Measurements from ENCODE around the gene SPRN.
"Not testable (repeated sequence)": the region's sequence is repeated elsewhere in the genome, so short reads cannot be mapped to it uniquely, and the experiment has no call there.

SPRN gene

DNA sequence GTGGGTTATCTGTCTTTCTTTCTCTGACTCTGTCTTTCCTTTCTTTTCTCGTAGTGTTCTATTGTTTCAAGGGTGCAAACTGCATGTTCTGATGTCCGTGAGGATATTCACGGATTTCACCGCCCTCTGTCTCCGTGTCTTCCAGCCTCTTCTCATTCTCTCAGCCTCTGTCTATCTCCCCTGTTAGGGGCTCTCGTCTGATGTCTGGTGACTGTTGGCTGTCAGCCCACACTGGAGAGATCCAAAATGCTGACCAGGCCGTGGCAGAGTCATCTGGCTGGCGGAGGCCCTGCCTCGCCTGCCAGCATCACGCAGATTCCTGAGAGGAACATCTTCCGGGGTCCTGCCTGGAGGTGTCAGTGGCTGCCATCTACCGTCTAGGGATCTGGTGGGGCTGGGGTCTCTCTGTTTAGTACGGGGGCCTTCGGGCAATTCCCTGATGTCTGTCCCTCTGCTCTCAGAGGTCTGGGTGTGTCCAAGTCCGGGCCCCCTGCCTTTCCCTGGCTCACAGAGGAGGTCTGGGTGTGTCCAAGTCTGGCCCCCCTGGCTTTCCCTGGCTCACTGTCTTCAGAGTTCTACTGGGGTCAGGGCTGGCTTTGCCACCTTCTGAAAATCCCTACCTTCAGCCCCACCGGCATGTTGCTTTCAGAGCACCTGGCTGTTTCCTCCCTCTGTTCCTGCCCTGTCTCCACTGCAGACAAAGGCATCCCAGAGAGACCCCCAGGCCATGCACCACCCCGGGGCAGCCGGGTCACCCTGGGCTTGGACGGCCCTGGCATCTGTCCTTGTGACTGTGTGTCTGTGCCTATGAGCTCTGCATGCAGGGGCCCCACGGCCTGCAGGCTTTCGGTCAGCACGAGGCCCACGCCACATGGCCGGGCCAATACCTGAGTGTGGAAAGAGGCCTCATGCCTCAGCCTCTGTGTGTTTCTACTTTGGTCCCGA is 15.4 kb upstream of the SPRN start:
- no peak for DNase-seq

- DNase-seq = peak; percentile 40
Observed at GRCh38 chr10:133438711-133439273, 14.4 kb upstream of the SPRN start.

- not testable (repeated sequence) for DNase-seq
Observed at GRCh38 chr10:133432789-133433188, 8.4 kb upstream of the SPRN start.

DNA sequence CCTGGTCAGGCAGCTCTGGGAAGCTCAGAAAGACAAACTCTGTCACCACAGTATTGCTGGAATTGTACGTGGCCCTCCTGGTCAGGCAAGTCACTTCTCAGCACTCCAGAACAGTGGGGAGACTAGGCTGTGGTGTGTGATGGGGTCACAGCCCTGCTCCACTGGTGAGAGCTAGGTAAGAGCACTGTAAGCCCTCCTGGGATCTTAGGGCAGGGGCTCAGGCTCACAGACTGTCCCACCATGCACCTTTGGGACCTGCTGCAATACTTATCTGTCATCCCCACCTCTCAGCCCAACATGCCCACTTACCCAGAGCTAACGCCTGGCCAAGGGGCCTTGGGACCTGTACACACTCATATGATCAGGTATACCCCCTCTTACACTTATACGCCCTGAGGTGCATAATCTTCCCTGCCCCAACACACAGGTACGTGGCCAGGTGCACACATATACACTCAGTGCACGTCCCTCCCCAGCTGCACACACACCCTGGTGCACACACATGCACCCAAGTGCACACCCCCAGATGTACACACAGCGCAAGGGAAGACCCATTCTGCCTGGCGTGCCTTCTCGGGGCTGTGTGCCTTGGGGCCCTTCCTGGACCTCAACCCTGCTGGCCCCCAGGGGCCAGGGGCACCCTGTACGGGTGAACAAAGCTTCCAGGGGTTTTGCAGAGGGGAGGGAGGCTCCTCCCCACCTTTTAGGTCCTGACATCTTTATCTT is 7.6 kb upstream of the SPRN start:
- DNase-seq = not testable (repeated sequence)

DNA sequence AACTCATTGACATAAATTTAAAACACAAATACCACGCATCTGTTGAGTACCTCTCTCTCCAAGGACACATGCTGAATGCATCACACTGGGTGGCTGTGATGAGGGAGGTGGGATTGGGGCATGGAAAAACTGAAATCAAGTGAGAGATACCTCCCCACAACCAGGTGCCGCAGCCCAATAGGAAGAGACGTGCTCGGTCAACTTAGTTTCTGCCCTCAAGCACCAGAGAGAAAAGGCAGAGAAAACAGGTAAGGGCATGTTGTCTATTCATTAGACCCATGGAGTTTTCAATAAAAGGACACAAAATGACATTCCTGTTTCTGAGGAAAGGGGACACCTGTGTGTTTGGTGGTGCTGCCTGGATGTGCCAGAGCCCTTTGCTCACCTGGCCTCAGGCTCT is 5.1 kb upstream of the SPRN start:
- not testable (repeated sequence) for DNase-seq

- DNase-seq = not testable (repeated sequence)
Observed at GRCh38 chr10:133424102-133424501, 323 bp downstream of the SPRN start.

DNA sequence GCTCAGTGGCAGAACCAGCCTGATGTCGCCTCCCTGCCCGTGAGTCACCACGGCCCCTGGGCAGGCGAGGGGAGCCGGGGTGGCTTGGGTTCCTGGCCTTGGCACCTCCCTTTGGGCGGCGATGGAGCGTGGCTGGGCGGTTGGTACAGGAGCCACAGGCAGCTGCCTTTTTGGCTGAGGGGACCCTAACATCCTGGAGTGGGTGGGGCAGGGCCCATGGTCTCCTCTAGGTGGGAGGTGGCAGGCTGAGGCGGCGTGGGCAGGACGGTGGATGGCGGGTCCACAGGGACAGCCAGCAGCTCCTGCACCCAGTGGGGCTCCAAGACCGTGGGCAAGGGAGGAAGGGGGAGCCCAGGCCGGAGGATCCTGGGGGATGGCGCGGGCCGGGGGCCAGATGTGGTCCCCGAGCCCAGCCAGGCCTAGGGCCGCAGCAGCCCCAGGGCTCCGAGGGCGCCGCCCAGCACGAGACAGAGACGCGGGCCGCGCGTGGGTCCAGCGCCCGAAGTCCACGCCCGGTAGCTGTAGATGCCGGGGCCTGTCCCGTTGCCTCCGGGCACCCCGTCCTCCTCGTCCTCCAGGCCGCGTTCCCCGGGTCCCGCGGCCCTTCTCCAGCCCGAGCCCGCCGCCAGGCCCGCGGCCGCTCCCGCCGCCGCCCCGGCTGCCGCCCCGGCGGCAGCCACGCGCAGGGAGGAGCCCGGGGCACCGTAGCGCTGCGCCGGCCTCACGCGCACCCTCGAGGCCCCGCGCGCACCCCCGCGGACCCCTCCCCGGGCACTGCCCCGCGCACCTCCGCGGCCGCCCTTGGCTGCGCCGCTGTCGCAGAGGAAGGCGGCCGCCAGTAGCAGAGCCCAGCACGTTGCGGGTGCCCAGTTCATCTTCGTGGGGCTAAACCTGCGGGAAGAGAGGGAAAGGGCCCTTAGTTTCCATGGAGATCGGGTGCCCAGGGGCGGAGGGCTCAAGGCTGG is 1.3 kb downstream of the SPRN start:
- DNase-seq = no peak

DNA sequence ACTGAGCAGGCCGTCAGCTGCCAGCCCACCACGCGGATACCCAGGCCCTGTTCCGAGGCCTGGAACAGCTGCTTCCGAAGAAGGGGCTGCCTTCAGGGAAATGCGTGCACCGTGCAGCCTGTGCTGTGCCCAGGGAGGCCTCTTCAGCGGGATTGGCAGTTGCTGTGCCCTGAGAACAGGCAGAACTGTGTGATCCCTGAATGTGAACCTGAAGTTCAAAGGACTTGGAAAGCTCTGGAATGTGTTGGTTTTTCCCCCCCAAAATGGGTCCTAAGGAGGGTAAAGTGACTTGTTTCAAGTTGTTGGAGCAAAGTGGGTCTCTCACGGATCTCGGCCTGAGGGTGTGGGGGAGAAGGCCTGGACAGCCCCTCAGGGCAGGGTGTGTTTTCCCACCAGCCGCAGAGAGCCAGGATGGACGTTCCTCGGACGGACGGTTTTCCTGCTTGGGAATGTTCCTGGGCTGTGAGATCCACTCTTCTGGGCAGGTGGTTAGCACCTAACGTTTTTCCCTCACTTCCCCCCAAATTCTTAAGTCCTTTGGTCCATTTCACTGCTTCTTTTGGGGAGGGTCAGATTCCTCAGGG is 2.1 kb downstream of the SPRN start:
- DNase-seq = no peak

DNA sequence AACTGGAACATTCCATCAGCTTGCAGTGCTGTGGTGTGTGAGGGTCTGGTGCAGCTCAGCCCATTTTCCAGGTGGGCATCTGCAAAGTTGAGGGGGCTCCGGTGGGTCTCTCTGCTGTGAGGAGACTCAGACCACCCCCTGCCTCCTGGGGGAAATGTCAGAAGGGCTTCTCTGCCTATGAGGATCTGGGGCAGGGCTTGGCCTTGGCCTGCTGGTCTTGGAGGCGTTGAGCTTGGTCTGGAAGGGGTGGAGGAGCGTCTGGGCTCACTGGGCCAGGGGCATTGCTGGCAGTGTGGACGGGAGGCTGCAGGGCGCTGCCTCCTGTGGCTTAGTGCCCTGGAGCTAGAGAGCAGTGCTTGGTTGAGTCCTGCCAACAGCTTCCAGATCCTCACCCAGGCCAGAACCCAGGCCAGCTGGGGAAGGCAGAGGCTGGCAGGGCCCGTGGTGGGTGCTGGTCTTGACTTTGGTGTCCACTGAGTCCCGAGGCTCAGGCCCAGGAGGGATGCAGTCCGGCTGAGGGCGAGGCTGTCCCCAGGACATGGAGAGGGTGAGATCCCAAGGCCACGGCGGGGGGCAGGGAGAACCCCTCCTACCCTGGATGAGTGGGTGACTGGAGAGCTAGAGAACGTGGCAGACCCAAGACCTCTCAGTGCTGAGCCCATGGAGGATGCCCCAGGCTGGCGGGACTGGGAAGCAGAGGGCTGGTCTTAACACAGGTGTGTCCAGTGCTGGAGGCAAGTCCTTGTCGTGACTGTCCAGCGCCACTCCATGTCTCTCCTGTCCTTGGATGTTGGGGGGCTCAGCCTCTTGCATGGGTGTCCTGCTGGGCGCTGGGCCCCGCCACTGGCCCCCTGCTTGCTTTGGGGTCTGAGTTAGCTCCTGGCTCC is 2.8 kb downstream of the SPRN start:
- no peak for DNase-seq

DNA sequence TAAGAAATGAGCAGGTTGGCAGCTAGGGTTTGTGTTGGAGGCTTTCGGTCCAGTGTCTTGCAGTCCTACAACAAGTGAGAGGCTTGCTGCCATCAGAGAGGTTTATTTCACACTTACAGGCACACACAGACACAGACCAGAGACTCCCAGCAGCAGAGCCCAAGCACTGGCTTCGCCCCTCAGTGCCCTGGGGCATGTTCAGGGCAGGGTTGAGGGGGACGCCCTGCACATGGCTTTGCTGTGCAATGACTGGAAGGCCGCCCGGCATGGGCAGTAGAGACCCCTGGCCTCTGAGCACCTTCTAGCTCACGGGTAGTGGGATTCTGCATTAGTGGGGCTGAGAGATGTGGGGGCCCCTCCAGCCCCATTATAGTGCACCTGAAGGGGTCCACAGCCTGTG is 3.8 kb downstream of the SPRN start:
- DNase-seq = no peak

- no peak for DNase-seq
Observed at GRCh38 chr10:133420028-133420427, 4.4 kb downstream of the SPRN start.

DNA sequence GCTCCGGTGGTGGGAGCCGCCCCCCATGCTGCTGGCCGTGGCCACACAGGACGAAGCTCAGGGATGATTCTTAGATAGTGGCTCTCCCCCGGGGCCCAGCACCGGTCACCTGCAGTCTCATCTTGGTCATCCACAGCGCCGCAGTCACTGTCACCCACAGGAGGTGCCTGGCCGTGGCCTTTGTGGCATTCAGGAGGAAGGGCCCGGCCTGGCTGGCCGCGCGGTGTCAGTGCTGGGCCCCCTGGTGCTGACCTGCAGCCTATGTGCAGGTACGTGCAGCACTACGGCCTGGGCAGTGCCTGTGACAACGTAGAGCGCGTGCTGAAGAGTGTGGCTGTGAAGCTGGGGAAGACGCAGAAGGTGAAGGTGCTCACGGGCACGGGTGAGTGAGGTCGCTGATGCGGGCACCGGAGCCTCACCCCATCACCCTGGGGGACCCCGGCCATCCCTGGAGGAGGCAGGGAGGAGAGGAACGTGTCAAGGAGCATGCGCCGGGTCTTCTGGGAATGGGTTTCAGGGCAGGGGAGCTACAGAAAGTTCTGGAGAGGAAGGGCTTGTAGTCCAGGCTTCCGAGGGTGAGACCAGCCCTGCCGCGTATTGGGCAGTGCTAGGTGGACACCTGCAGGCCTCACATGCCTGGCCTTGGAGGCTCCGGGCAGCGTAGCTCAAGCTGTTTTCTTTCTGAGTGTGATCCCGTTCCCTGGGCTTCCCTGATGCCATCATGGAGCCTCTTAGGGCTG is 5.0 kb downstream of the SPRN start:
- DNase-seq = no peak

GRCh38 chr10:133418289-133418993 is 6.0 kb downstream of the SPRN start:
- no peak for DNase-seq

DNA sequence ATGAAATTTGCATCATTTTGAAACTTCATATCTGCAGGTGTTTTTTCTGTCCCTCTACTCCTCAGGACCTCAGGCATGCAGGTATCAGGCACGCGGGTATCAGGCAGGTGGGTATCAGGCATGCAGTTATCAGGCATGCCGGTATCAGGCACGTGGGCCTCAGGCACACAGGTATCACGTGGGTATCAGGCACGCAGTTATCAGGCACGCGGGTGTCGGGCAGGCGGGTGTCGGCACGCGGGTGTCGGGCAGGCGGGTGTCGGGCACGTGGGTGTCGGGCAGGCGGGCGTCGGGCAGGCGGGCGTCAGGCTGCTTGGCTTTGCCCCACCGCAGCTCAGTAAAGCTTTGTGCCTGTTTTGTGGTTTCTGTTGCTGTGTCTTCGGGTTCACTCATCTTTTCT is 8.7 kb downstream of the SPRN start:
- no peak for DNase-seq

DNA sequence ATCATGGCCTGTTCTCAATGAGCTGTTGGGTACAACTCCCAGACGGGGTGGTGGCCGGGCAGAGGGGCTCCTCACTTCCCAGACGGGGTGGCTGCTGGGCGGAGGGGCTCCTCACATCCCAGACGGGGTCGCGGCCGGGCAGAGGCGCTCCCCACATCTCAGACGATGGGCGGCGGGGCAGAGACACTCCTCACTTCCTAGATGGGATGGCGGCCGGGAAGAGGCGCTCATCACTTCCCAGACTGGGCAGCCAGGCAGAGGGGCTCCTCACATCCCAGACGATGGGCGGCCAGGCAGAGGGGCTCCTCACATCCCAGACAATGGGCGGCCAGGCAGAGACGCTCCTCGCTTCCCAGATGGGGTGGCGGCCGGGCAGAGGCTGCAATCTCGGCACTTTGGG is 10.0 kb downstream of the SPRN start:
- not testable (repeated sequence) for DNase-seq

GRCh38 chr10:133412381-133412711 is 12.1 kb downstream of the SPRN start:
- DNase-seq = no peak

GRCh38 chr10:133411523-133412380 is 12.7 kb downstream of the SPRN start:
- no peak for DNase-seq

GRCh38 chr10:133405844-133406527 is 18.4 kb downstream of the SPRN start:
- DNase-seq = no peak

Data from DMS153 (cell line).